HEK293 (cell line): ENCODE results near the gene ZNF747.

ENCODE experiments used
- CTCF ChIA-PET: fragments of 350-600 bp; formaldehyde crosslinking; extraction: SDS; loops from one replicate; lab custom pipeline; 2021; ENCODE audit warnings: antibody characterized with exemption; lab: Yijun Ruan, JAX
- POLR2A ChIA-PET: fragments of 300-600 bp; formaldehyde crosslinking; extraction: SDS; loops from one replicate; lab custom pipeline; 2020; ENCODE audit warnings: antibody characterized with exemption, inconsistent platforms; lab: Yijun Ruan, JAX
- H3K27ac ChIP-seq: fragments of 200-500 bp; sonication (Bioruptor generic); 2 replicates; pipeline ENCODE4 v1.5.1; 2014; ENCODE audit warnings: low read depth, low read length, control low read depth, inconsistent platforms; ENCODE audit errors: extremely low read depth
- H3K36me3 ChIP-seq, 2 experiments: fragments of 200-500 bp in 1 of 2; sonication (Bioruptor generic) in 1 of 2; 1 replicate in 1 of 2; 2 replicates in 1 of 2; pipeline ENCODE4 v1.5.1; 2014 to 2017; ENCODE audit warnings: inconsistent platforms in 2 of 2, low read length in 2 of 2; ENCODE audit not compliant: control insufficient read depth in 2 of 2, insufficient read depth in 1 of 2
- H3K4me1 ChIP-seq: fragments of 200-500 bp; sonication (Bioruptor generic); 2 replicates; pipeline ENCODE4 v1.5.1; 2014; ENCODE audit warnings: mild to moderate bottlenecking, low read length, inconsistent platforms; ENCODE audit not compliant: control insufficient read depth, insufficient read depth
- H3K4me3 ChIP-seq: 2 replicates; pipeline ENCODE4 v1.5.1; 2011; ENCODE audit warnings: low read depth, mild to moderate bottlenecking, control low read depth, low read length, moderate library complexity
- H3K9me3 ChIP-seq: fragments of 200-500 bp; sonication (Bioruptor generic); 2 replicates; pipeline ENCODE4 v1.5.1; 2014; ENCODE audit warnings: low read depth, low read length, inconsistent platforms; ENCODE audit not compliant: control insufficient read depth, insufficient read depth
- KLF1 ChIP-seq: fragments of 450-650 bp; formaldehyde crosslinking; IDR thresholded peaks from 2 replicates; pipeline ENCODE4 v1.5.1; 2016; ENCODE audit warnings: missing biosample characterization, missing genetic modification characterization
- OSR2 ChIP-seq: fragments of 450-650 bp; formaldehyde crosslinking; IDR thresholded peaks from 2 replicates; pipeline ENCODE4 v1.5.1; 2016; ENCODE audit warnings: missing biosample characterization, missing genetic modification characterization
- SCRT2 ChIP-seq: fragments of 450-650 bp; formaldehyde crosslinking; IDR thresholded peaks from 2 replicates; pipeline ENCODE4 v1.5.1; 2016; ENCODE audit warnings: missing biosample characterization, missing genetic modification characterization
- ZBTB26 ChIP-seq: fragments of 450-650 bp; formaldehyde crosslinking; optimal IDR thresholded peaks from 2 replicates; pipeline ENCODE3; 2016; ENCODE audit warnings: missing biosample characterization, mild to moderate bottlenecking, missing genetic modification characterization
- ZIC2 ChIP-seq: fragments of 450-650 bp; formaldehyde crosslinking; IDR thresholded peaks from 2 replicates; pipeline ENCODE4 v1.5.1; 2016; ENCODE audit warnings: missing biosample characterization, missing genetic modification characterization
- ZNF155 ChIP-seq: fragments of 450-650 bp; formaldehyde crosslinking; IDR thresholded peaks from 2 replicates; pipeline ENCODE4 v1.5.1; 2016; ENCODE audit warnings: missing biosample characterization, missing genetic modification characterization
- ZNF18 ChIP-seq: fragments of 450-650 bp; formaldehyde crosslinking; IDR thresholded peaks from 2 replicates; pipeline ENCODE4 v1.5.1; 2016; ENCODE audit warnings: missing biosample characterization, missing genetic modification characterization
- ZNF223 ChIP-seq: fragments of 450-650 bp; formaldehyde crosslinking; IDR thresholded peaks from 2 replicates; pipeline ENCODE4 v1.5.1; 2016; ENCODE audit warnings: missing biosample characterization, missing genetic modification characterization
- ZNF394 ChIP-seq: fragments of 450-650 bp; formaldehyde crosslinking; IDR thresholded peaks from 2 replicates; pipeline ENCODE4 v1.5.1; 2016; ENCODE audit warnings: missing biosample characterization, missing genetic modification characterization, mild to moderate bottlenecking, moderate library complexity, borderline replicate concordance
- ZNF521 ChIP-seq: fragments of 450-650 bp; formaldehyde crosslinking; IDR thresholded peaks from 2 replicates; pipeline ENCODE4 v1.5.1; 2017; ENCODE audit warnings: missing biosample characterization, mild to moderate bottlenecking, missing genetic modification characterization
- ZNF530 ChIP-seq: fragments of 450-650 bp; formaldehyde crosslinking; IDR thresholded peaks from 2 replicates; pipeline ENCODE4 v1.5.1; 2016; ENCODE audit warnings: low read depth, missing biosample characterization, missing genetic modification characterization
- ZNF600 ChIP-seq: fragments of 450-650 bp; formaldehyde crosslinking; IDR thresholded peaks from 2 replicates; pipeline ENCODE4 v1.5.1; 2016; ENCODE audit warnings: missing biosample characterization, missing genetic modification characterization
- ZNF626 ChIP-seq: fragments of 450-650 bp; sonication (Bioruptor Pico); formaldehyde crosslinking; IDR thresholded peaks from 2 replicates; pipeline ENCODE4 v1.5.1; 2018; ENCODE audit warnings: missing biosample characterization, missing genetic modification characterization, inconsistent platforms
- ZNF645 ChIP-seq: fragments of 450-650 bp; formaldehyde crosslinking; IDR thresholded peaks from 2 replicates; pipeline ENCODE4; 2016; ENCODE audit warnings: missing biosample characterization, missing genetic modification characterization
- ZNF768 ChIP-seq: fragments of 450-650 bp; formaldehyde crosslinking; IDR thresholded peaks from 2 replicates; pipeline ENCODE4 v1.5.1; 2018; ENCODE audit warnings: missing biosample characterization, mild to moderate bottlenecking, missing genetic modification characterization
- ZNF837 ChIP-seq: fragments of 450-650 bp; formaldehyde crosslinking; IDR thresholded peaks from 2 replicates; pipeline ENCODE4 v1.5.1; 2016; ENCODE audit warnings: missing biosample characterization, missing genetic modification characterization
- TF ChIP-seq, protein P1 (sequence below): fragments of 450-650 bp; formaldehyde crosslinking; IDR thresholded peaks from 2 replicates; pipeline ENCODE4 v1.5.1; 2016; ENCODE audit warnings: missing biosample characterization, missing genetic modification characterization

Gene ZNF747

DNA sequence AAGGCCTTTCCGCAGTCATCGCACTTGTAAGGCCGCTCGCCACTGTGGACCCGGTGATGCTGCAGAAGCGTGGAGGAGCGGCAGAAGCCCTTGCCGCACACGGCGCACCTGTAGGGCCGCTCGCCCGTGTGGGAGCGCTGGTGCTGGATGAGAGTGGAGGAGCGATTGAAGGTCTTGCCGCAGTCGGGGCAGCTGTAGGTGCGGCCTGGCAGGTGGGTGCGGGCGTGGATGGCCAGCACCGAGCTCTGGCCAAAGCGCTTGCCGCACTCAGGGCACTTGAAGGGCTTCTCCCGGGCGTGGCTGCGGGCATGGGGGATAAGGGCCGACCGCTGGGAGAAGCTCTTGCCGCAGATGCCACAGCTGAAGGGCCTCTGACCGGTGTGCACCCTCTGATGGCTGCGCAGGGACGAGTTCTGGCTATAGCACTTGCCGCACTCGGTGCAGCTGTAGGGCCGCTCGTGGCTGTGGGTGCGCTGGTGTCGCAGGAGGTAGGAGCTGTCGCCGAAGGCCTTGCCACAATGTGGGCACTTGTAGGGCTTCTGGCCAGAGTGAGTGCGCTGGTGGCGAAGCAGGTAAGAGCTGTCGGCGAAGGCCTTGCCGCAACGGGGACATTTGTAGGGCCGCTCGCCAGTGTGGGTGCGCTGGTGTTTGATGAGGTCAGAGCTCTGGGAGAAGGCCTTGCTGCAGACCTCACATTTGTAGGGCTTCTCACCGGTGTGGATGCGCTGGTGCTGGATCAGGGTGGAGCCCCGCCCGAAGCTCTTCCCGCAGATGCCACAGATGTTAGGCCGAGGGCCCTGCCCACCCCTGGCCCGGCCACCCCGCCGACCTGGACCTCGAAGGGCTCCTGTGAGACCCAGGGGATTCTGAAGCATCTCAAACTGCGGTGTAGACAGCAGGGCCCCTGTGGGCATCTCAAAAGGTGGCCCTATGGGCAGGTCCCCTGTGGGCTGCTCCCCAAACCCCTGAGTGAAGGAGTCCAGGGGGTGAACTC, 9.8 kb downstream of the ZNF747 start:
- ChIA-PET POLR2A (interaction anchor here (0.6 to 2.1 kb wide), 15 partner anchors 10 to 474 kb away, joined by 3 to 9 read pairs (median 4); partner anchors contain the start of genes CD2BP2, DCTPP1, TBX6 and ZNF688), CTCF (interaction anchor here (0.6 to 1.3 kb wide), 3 partner anchors 11 to 250 kb away, joined by 3 to 9 read pairs (median 3); partner anchors contain the start of gene ZNF747)
- H3K4me3 ChIP-seq: no peak overlapping the region
- H3K36me3 ChIP-seq: peaks cover 0 to 14% of the 10 kb centered on the region in 2 experiments; a peak in 1 of 3 replicates
- peaks cover 9% of the 10 kb centered on the region for H3K4me1 ChIP-seq
- TF ChIP-seq, protein P1, sequence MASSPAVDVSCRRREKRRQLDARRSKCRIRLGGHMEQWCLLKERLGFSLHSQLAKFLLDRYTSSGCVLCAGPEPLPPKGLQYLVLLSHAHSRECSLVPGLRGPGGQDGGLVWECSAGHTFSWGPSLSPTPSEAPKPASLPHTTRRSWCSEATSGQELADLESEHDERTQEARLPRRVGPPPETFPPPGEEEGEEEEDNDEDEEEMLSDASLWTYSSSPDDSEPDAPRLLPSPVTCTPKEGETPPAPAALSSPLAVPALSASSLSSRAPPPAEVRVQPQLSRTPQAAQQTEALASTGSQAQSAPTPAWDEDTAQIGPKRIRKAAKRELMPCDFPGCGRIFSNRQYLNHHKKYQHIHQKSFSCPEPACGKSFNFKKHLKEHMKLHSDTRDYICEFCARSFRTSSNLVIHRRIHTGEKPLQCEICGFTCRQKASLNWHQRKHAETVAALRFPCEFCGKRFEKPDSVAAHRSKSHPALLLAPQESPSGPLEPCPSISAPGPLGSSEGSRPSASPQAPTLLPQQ (tag by site-specific recombination): no peak
- TF ChIP-seq ZNF18 (tag by site-specific recombination): no peak
- no peak for TF ChIP-seq ZNF530
- TF ChIP-seq ZNF626 (tag by site-specific recombination): no peak
- peak; percentile 31; the same call in 1 of the 2 replicates for TF ChIP-seq ZNF768 (tag by site-specific recombination)
- TF ChIP-seq KLF1 (tag by site-specific recombination): 0 out of 2 replicates have a peak, but pooled peaks have one; percentile 5
- TF ChIP-seq ZBTB26: peak; percentile 5
- peak; percentile 38 for TF ChIP-seq ZIC2 (tag by site-specific recombination)
- peak; percentile 62 for TF ChIP-seq ZNF600 (tag by site-specific recombination)
- peak; percentile 48; the same call in 1 of the 2 replicates for TF ChIP-seq ZNF645 (tag by site-specific recombination)
- TF ChIP-seq ZNF155: no peak
- TF ChIP-seq ZNF521 (tag by site-specific recombination): no peak
- no peak for TF ChIP-seq ZNF837 (tag by site-specific recombination)
- no peak for TF ChIP-seq ZNF223 (tag by site-specific recombination)
- TF ChIP-seq OSR2 (tag by site-specific recombination): no peak
- peak; percentile 48; the same call in 1 of the 2 replicates for TF ChIP-seq SCRT2 (tag by site-specific recombination)
- TF ChIP-seq ZNF394: 0 out of 2 replicates have a peak, but pooled peaks have one; percentile 75
- no peak overlapping the region for H3K27ac ChIP-seq
- H3K9me3 ChIP-seq: no peaks in the 10 kb centered on the region
